Measurements from ENCODE around the gene PPP2R5B.

PPP2R5B gene

GRCh38 chr11:64883575-64883974, 40.9 kb upstream of the PPP2R5B start:
- TF ChIP-seq CTCF (IDR thresholded peaks at IDR 0.05; ENCODE audit: extremely low read depth, insufficient read depth, missing control alignments), result no peak
- DNase-seq (ENCODE audit: low spot score), result no peak
- in situ Hi-C loops (cut with MboI; ENCODE audit: low pct_unique_long_range_greater_than_20kb, low sequenced_read_pairs, unreplicated experiment), result no loop called here

GRCh38 chr11:64884019-64884418, 40.5 kb upstream of the PPP2R5B start:
- in situ Hi-C loops (cut with MboI; ENCODE audit: low pct_unique_long_range_greater_than_20kb, low sequenced_read_pairs, unreplicated experiment), result no loop called here
- no peak for DNase-seq (ENCODE audit: low spot score)

GRCh38 chr11:64885367-64886286, 38.9 kb upstream of the PPP2R5B start:
- TF ChIP-seq CTCF (IDR thresholded peaks at IDR 0.05; ENCODE audit: extremely low read depth, insufficient read depth, missing control alignments), result no peak
- in situ Hi-C loops (cut with MboI; ENCODE audit: low pct_unique_long_range_greater_than_20kb, low sequenced_read_pairs, unreplicated experiment), result no loop called here
- no peak for DNase-seq (ENCODE audit: low spot score)

More at GRCh38 chr11:64884019-64884418, 40.5 kb upstream of the PPP2R5B start:
- no peak for TF ChIP-seq CTCF (IDR thresholded peaks at IDR 0.05; ENCODE audit: extremely low read depth, insufficient read depth, missing control alignments)

- no peak for DNase-seq (ENCODE audit: low spot score)
- TF ChIP-seq CTCF (IDR thresholded peaks at IDR 0.05; ENCODE audit: extremely low read depth, insufficient read depth, missing control alignments), result no peak
- in situ Hi-C loops (cut with MboI; ENCODE audit: low pct_unique_long_range_greater_than_20kb, low sequenced_read_pairs, unreplicated experiment), result no loop called here
Observed at GRCh38 chr11:64887234-64887756, 37.2 kb upstream of the PPP2R5B start.

- TF ChIP-seq CTCF (IDR thresholded peaks at IDR 0.05; ENCODE audit: extremely low read depth, insufficient read depth, missing control alignments), result peak; percentile 91
- in situ Hi-C loops (cut with MboI; ENCODE audit: low pct_unique_long_range_greater_than_20kb, low sequenced_read_pairs, unreplicated experiment), result no loop called here
- DNase-seq (ENCODE audit: low spot score), result peak; percentile 92
Observed at GRCh38 chr11:64887757-64888405, 36.6 kb upstream of the PPP2R5B start.

GRCh38 chr11:64888406-64888728, 36.1 kb upstream of the PPP2R5B start:
- no peak for DNase-seq (ENCODE audit: low spot score)
- TF ChIP-seq CTCF (IDR thresholded peaks at IDR 0.05; ENCODE audit: extremely low read depth, insufficient read depth, missing control alignments), result no peak
- in situ Hi-C loops (cut with MboI; ENCODE audit: low pct_unique_long_range_greater_than_20kb, low sequenced_read_pairs, unreplicated experiment), result no loop called here

All from GM13977 (cell line).